T-helper 2 cell treated with Interferon-gamma antibody and Interleukin-4, amounts not matched to agents 100 ng/mL and 5 ng/mL, for 36 hours (primary cell): ENCODE results near the gene SPRR2D. TPM values are rescaled to one million over a fixed set of nuclear protein-coding genes. Genes with fewer than 3 reads are reported as not detected.
"Not testable (repeated sequence)": the region's sequence is repeated elsewhere in the genome, so short reads cannot be mapped to it uniquely, and the experiment has no call there.

ENCODE experiments used
- intact Hi-C: fragments of 100-400 bp; cut with micrococcal nuclease; formaldehyde crosslinking; loops from one replicate; pipeline ENCODE4 v1.15.1; 2023
- total RNA-seq: library from RNA; stranded (reverse); gene quantifications from 2 replicates; pipeline ENCODE4 v1.2.3, GENCODE V29; 2022

Gene SPRR2D
- total RNA-seq, 1 donor from 2014 or later, result not detected

- intact Hi-C loops, result not testable (repeated sequence)
These were observed 29.6 kb downstream of the SPRR2D start for GRCh38 chr1:153011235-153011758.

GRCh38 chr1:153001382-153001781 is 39.5 kb downstream of the SPRR2D start, which contains the start of gene SPRR3:
Gene SPRR3 (plus strand): TSS chr1:153001749. CDS start chr1:153003021, 1,272 bp downstream.
- intact Hi-C loops, result no loop called here

- intact Hi-C loops, result no loop called here
These were observed 40.6 kb downstream of the SPRR2D start for GRCh38 chr1:153000294-153000693.

DNA sequence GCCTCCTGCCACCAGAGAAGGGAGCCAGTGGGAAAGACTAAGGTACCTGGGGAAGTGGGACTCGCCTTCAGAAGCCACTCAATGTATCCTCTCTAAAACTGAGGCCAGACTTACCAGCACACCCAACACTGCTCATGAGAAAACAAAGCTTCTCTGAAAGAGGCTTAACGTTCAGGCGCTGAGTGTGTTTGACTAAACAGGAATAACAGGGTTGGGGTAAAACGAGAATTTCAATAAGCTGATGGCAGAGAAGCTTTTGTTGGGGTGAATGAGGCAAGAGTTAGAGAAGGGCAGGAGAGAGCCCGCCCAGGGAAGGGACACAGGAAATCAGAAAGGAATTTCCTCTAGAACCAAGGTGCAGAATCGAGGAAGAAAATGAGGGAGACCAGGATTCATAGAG is 41.1 kb downstream of the SPRR2D start:
- intact Hi-C loops, result no loop called here

DNA sequence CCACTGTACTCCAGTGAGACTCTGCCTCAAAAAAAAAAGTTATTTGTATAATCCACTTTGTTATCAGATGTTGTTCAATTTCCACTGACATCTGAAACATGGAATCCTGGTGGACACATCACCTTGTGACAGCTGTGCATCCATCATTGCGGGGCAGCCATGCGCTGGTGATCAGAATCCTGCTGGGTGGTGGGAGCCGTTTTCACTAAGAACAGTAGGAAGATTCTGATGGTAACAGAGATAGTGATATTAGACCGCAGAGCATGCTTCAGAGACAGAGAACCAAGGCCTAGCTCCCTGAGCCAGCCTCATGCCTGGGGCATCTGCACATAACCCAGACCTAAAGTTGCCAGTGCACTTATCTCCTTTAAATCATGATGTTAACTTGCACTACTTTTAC is 42.4 kb downstream of the SPRR2D start:
- intact Hi-C loops, result no loop called here

GRCh38 chr1:152997901-152998300 is 43.0 kb downstream of the SPRR2D start:
- intact Hi-C loops, result no loop called here

DNA sequence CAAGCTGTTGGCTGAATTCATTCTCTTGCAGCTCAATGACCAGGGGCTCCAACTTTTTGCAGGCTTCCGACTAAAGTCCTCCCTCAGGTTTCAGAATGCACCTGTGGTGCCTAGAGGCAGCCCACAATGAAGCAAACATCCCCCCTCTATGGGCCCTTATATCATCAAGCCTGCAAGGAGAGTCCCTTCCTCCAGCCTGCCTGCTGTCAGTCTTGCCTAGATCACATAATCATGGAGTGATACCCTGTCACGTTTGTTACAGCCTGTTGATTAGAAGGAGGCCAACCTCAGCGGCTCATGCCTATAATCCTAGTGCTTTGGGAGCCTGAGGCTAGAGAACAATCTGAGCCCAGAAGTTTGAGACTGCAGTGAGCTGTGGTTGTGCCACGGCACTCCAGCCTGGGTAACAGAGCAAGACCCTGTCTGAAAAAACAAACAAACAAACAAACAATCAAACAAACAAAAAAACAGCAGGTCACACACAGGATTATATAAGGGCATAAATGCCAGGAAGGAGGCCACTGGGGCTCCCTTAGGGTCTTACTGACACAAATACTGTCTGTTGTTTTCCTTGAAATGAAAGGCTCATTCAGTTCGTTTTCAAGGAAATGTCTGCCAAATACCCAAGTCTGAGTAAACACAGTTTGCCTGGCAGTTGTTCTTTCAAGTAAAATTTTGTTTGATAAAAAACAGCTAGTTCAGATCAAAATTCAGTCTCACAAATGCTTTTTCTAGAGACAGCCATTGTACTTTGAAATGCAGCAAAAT is 44.1 kb downstream of the SPRR2D start:
- intact Hi-C loops, result no loop called here

DNA sequence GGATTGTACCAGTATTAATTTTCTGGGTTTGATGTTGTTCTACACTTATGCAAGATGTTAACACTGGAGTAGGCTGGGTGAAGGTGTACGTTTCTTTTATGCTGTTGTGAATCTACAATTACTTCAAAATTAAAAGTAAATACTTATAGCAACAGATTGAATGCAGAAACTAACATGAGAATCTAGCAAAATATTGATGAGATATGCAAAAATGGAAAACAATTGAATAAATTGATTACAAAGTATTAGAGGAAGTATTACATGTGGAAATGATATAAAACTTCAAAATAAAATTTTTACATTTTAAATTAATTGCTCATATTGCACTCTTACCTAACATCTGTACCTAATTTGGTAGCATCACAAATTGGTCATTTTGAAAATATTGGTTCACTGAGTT is 45.1 kb downstream of the SPRR2D start:
- intact Hi-C loops, result no loop called here

DNA sequence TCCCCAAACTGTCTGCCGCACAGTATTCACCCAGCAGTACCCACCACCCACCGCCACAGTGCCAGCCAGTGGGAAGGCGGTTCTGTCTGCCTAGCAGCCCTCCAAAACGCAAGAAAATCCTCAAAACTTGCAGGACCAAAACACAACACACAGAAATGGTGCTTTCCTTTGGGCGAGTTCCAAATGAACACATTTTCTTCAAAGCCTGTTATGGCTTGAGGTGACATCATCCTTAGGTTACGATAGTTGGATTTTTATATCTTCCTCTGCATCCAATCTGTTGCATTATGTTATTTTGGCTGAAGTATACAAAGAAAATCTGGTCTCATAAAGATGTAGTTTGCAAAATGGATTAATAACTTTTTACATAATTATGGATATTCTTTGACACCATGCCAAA is 47.7 kb downstream of the SPRR2D start:
- intact Hi-C loops, result no loop called here

Other genes starting within 250 kb of the SPRR2D start
- not detected in 2 replicates for gene LCE1D, start 244.4 kb downstream of the SPRR2D start, total RNA-seq
- gene LCE1C, start 234.5 kb downstream of the SPRR2D start, total RNA-seq, result not detected in 2 replicates
- not detected in 2 replicates for gene LCE1B, start 229.1 kb downstream of the SPRR2D start, total RNA-seq
- gene LCE1A, start 213.6 kb downstream of the SPRR2D start, total RNA-seq, result not detected in 2 replicates
- not detected in 2 replicates for gene LCE6A, start 198.3 kb downstream of the SPRR2D start, total RNA-seq
- gene LCE7A, start 181.1 kb downstream of the SPRR2D start, total RNA-seq, result not detected in 2 replicates
- gene SMCP, start 162.8 kb downstream of the SPRR2D start, total RNA-seq, result not detected in 2 replicates
- not detected in 2 replicates for gene IVL, start 132.6 kb downstream of the SPRR2D start, total RNA-seq
- not detected in 2 replicates for gene SPRR5, start 93.9 kb downstream of the SPRR2D start, total RNA-seq
- not detected in 2 replicates for gene SPRR4, start 70.5 kb downstream of the SPRR2D start, total RNA-seq
- not detected in 2 replicates for gene SPRR1A, start 57.0 kb downstream of the SPRR2D start, total RNA-seq
- not detected in 2 replicates for gene SPRR3, start 39.4 kb downstream of the SPRR2D start, total RNA-seq
- not detected in 2 replicates for gene SPRR1B, start 9.9 kb downstream of the SPRR2D start, total RNA-seq
- gene SPRR2A, start 16.4 kb upstream of the SPRR2D start, total RNA-seq, result not detected in 2 replicates
- not detected in 2 replicates for gene SPRR2B, start 30.5 kb upstream of the SPRR2D start, total RNA-seq
- not detected in 2 replicates for gene SPRR2E, start 53.4 kb upstream of the SPRR2D start, total RNA-seq
- gene SPRR2F, start 72.4 kb upstream of the SPRR2D start, total RNA-seq, result not detected in 2 replicates
- gene SPRR2G, start 109.8 kb upstream of the SPRR2D start, total RNA-seq, result not detected in 2 replicates
- not detected in 2 replicates for gene LELP1, start 162.3 kb upstream of the SPRR2D start, total RNA-seq
- not detected in 2 replicates for gene PRR9, start 176.5 kb upstream of the SPRR2D start, total RNA-seq
- not detected in 2 replicates for gene LORICRIN, start 218.6 kb upstream of the SPRR2D start, total RNA-seq